Endothelial cell of umbilical vein (primary cell): Measurements from ENCODE around the gene FAM13C.

Experiments
- EZH2 ChIP-seq: IDR thresholded peaks from 2 replicates; pipeline ENCODE4 v1.6.1; 2012; ENCODE audit warnings: borderline replicate concordance, low read depth, mild to moderate bottlenecking, moderate library complexity, low read length, inconsistent platforms; ENCODE audit not compliant: severe bottlenecking
- FOS ChIP-seq: IDR thresholded peaks from 2 replicates; pipeline ENCODE4 v1.6.1; 2011; ENCODE audit warnings: mild to moderate bottlenecking, low read length, moderate library complexity, borderline replicate concordance; ENCODE audit not compliant: insufficient read depth
- GATA2 ChIP-seq: IDR thresholded peaks from 2 replicates; pipeline ENCODE4 v1.7.0; 2011; ENCODE audit warnings: low read depth, mild to moderate bottlenecking, moderate library complexity, mixed read lengths, low read length; ENCODE audit not compliant: insufficient read length, insufficient read depth
- JUN ChIP-seq: IDR thresholded peaks from 2 replicates; pipeline ENCODE4 v1.6.1; 2011; ENCODE audit warnings: borderline replicate concordance, low read depth; ENCODE audit not compliant: insufficient read length, insufficient read depth
- POLR2A ChIP-seq: IDR thresholded peaks from 2 replicates; pipeline ENCODE4 v1.6.1; 2012; ENCODE audit warnings: low read depth, mild to moderate bottlenecking, control low read depth, low read length
- POLR2AphosphoS5 ChIP-seq: IDR thresholded peaks from 2 replicates; pipeline ENCODE4 v1.6.1; 2012; ENCODE audit warnings: low read depth, mild to moderate bottlenecking, control low read depth, low read length, moderate library complexity; ENCODE audit not compliant: insufficient read depth
- TF ChIP-seq, protein P1 (sequence below), 2 donors: IDR thresholded peaks; 1 replicate in 1 of 2; 2 replicates in 1 of 2; pipeline ENCODE4 v1.5.1; 2011; ENCODE audit warnings: low read length in 2 of 2, mild to moderate bottlenecking in 2 of 2, moderate library complexity in 2 of 2, control low read depth in 1 of 2, inconsistent platforms in 1 of 2, low read depth in 1 of 2; ENCODE audit not compliant: insufficient read depth in 1 of 2; ENCODE audit errors: extremely low read depth in 1 of 2
- TF ChIP-seq, protein P2 (sequence below): IDR thresholded peaks from 2 replicates; pipeline ENCODE4 v1.6.1; 2011; ENCODE audit not compliant: insufficient read depth, insufficient read length

DNA sequence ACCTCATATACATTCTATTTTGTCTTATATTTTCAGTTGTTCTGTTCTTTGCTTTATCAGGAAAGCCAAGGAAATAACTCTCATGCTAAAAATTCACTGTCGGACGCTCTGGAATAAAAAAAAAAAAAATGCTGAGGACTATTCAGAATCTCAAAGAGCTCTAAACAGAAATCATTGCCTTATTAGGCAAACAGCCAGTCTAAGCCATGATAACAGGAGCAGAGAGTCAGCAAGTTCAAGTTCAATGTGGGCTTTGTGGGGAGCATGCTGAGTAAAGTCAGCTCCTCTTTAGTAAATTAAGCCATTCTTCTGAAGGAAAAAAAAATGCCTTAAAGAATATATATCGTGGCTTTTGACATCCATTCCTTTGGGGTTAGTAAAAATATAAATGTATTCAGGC, 13.6 kb upstream of the FAM13C start:
- TF ChIP-seq EZH2 (no peak), POLR2AphosphoS5 (no peak), POLR2A (no peak), JUN (no peak), GATA2 (no peak), FOS (no peak)
- TF ChIP-seq, protein P1, sequence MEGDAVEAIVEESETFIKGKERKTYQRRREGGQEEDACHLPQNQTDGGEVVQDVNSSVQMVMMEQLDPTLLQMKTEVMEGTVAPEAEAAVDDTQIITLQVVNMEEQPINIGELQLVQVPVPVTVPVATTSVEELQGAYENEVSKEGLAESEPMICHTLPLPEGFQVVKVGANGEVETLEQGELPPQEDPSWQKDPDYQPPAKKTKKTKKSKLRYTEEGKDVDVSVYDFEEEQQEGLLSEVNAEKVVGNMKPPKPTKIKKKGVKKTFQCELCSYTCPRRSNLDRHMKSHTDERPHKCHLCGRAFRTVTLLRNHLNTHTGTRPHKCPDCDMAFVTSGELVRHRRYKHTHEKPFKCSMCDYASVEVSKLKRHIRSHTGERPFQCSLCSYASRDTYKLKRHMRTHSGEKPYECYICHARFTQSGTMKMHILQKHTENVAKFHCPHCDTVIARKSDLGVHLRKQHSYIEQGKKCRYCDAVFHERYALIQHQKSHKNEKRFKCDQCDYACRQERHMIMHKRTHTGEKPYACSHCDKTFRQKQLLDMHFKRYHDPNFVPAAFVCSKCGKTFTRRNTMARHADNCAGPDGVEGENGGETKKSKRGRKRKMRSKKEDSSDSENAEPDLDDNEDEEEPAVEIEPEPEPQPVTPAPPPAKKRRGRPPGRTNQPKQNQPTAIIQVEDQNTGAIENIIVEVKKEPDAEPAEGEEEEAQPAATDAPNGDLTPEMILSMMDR (IDR thresholded peaks at IDR 0.05; ENCODE audit: extremely low read depth in 1 of 2, insufficient read depth in 1 of 2, low read depth in 1 of 2, low read length in 2 of 2): no peak
- TF ChIP-seq, protein P2, sequence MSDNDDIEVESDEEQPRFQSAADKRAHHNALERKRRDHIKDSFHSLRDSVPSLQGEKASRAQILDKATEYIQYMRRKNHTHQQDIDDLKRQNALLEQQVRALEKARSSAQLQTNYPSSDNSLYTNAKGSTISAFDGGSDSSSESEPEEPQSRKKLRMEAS: no peak
